Effector memory CD4-positive, alpha-beta T cell (primary cell): ENCODE data around the gene MYO7A.

Experiments used
- DNase-seq, 3 donors: peaks; one replicate each; pipeline ENCODE4 v3.0.0-alpha.2; 2020
- H3K27ac ChIP-seq: 2 replicates; pipeline ENCODE4 v1.7.0; 2013; ENCODE audit warnings: mild to moderate bottlenecking, low read length, moderate library complexity; ENCODE audit not compliant: insufficient read depth, poor library complexity, severe bottlenecking
- H3K27me3 ChIP-seq: replicated peaks from 2 replicates; pipeline ENCODE4 v1.7.0; 2013; ENCODE audit warnings: mild to moderate bottlenecking, low read length; ENCODE audit not compliant: insufficient read depth, control insufficient read depth, poor library complexity, severe bottlenecking
- H3K36me3 ChIP-seq: 2 replicates; pipeline ENCODE4 v1.7.0; 2013; ENCODE audit warnings: mild to moderate bottlenecking, low read length, moderate library complexity; ENCODE audit not compliant: control insufficient read depth, insufficient read depth
- H3K4me1 ChIP-seq: 2 replicates; pipeline ENCODE4 v1.7.0; 2013; ENCODE audit warnings: low read length, mild to moderate bottlenecking; ENCODE audit not compliant: control insufficient read depth, insufficient read depth, poor library complexity, severe bottlenecking
- H3K4me3 ChIP-seq: 2 replicates; pipeline ENCODE4 v1.7.0; 2013; ENCODE audit warnings: low read length, low read depth, mild to moderate bottlenecking; ENCODE audit not compliant: insufficient read depth, poor library complexity, severe bottlenecking
- H3K9me3 ChIP-seq: 2 replicates; pipeline ENCODE4 v1.7.0; 2013; ENCODE audit warnings: mild to moderate bottlenecking, low read length, moderate library complexity; ENCODE audit not compliant: control insufficient read depth

The MYO7A gene

GRCh38 chr11:77165066-77165465, 37.0 kb downstream of the MYO7A start:
- Histone ChIP-seq H3K27me3 (no peaks in the 10 kb centered on the region), H3K36me3 (no peaks in the 10 kb centered on the region), H3K9me3 (no peaks in the 10 kb centered on the region), H3K27ac (no peak overlapping the region), H3K4me3 (no peak overlapping the region), H3K4me1 (no peaks in the 10 kb centered on the region)
- DNase-seq = no peak

- no peaks in the 10 kb centered on the region for H3K27me3 ChIP-seq
- DNase-seq = no peak
- H3K4me1 ChIP-seq = no peaks in the 10 kb centered on the region
- H3K27ac ChIP-seq = no peak overlapping the region
- no peak overlapping the region for H3K4me3 ChIP-seq
- H3K9me3 ChIP-seq = no peaks in the 10 kb centered on the region
- no peaks in the 10 kb centered on the region for H3K36me3 ChIP-seq
Observed at GRCh38 chr11:77166021-77166420, 38.0 kb downstream of the MYO7A start.

GRCh38 chr11:77167111-77167626, 39.1 kb downstream of the MYO7A start:
- Histone ChIP-seq H3K27me3 (no peaks in the 10 kb centered on the region), H3K9me3 (no peaks in the 10 kb centered on the region), H3K36me3 (no peaks in the 10 kb centered on the region), H3K4me1 (no peaks in the 10 kb centered on the region), H3K4me3 (no peak overlapping the region), H3K27ac (no peak overlapping the region)
- no peak for DNase-seq

GRCh38 chr11:77167791-77168190, 39.7 kb downstream of the MYO7A start:
- H3K9me3 ChIP-seq = no peaks in the 10 kb centered on the region
- no peak for DNase-seq
- H3K36me3 ChIP-seq = no peaks in the 10 kb centered on the region
- H3K27ac ChIP-seq = no peak overlapping the region
- H3K4me3 ChIP-seq = no peak overlapping the region
- H3K27me3 ChIP-seq = no peaks in the 10 kb centered on the region
- no peaks in the 10 kb centered on the region for H3K4me1 ChIP-seq

GRCh38 chr11:77170107-77170506, 42.1 kb downstream of the MYO7A start:
- H3K27ac ChIP-seq = no peak overlapping the region
- H3K4me3 ChIP-seq = no peak overlapping the region

DNA sequence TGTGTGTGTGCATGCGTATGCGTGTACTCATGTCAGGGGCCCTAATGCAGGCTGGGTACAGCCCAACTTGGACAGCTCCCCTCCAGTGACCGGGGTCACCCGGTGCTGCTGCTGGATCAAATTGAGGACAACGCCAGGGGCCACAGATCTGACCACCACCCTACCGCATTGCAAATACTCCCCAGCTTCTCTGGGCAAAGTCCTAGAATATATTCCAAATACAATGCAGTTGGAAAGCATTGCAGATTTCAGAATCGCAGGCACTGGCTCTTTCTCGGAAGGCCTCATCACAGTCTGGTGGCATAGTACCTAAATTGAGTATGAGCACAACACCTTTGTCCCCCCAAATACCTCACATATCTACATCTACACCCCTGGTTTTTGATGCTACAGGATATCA, 43.2 kb downstream of the MYO7A start:
- no peaks in the 10 kb centered on the region for H3K9me3 ChIP-seq

More at GRCh38 chr11:77170107-77170506, 42.1 kb downstream of the MYO7A start:
- DNase-seq = no peak
- Histone ChIP-seq H3K4me1 (no peaks in the 10 kb centered on the region), H3K9me3 (no peaks in the 10 kb centered on the region), H3K36me3 (no peaks in the 10 kb centered on the region), H3K27me3 (no peaks in the 10 kb centered on the region)

DNA sequence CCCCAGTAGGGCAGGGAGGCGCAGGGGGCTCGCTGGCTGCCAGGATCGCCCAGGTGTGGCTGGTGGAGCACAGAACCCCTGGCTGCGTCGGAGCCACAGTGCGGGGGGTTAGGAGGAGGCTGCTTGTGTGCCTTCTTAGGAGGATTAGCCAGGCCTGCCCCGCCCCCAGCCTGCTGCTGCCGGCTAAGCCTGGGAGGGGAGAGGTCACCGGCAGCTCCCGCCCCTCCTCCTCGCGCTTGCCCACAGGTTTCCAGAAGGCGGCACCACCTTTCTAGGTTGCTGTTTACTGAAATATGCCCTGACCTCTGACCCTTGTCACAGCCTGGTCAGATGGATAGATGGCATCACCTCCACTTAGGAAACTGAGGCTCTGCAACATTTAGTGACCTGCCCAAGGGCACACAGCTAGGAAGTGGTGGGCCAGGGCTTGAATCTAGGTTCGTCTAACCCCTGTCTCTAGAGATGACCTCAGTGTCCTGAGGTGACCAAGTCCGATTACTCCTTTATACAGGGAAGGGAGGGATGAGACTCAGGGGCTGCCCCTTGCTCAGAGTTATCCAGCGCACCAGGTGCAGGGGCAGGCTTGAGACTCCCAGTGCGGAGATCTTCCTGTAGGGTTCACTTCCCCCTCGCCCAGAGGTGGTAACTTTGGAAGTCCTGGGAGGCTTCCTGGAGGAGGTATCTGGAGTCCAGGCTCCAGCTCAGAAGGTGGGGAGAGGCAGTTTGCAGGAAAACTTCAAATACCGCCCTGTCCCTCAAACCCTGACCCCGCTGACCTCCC, 44.0 kb downstream of the MYO7A start:
- Histone ChIP-seq H3K36me3 (no peaks in the 10 kb centered on the region), H3K4me3 (no peak overlapping the region), H3K4me1 (no peaks in the 10 kb centered on the region), H3K9me3 (no peaks in the 10 kb centered on the region), H3K27me3 (no peaks in the 10 kb centered on the region), H3K27ac (no peak overlapping the region)
- no peak for DNase-seq

More for the DNA sequence above, 43.2 kb downstream of the MYO7A start:
- Histone ChIP-seq H3K27ac (no peak overlapping the region), H3K27me3 (no peaks in the 10 kb centered on the region), H3K36me3 (no peaks in the 10 kb centered on the region), H3K4me3 (no peak overlapping the region), H3K4me1 (no peaks in the 10 kb centered on the region)
- DNase-seq = no peak

DNA sequence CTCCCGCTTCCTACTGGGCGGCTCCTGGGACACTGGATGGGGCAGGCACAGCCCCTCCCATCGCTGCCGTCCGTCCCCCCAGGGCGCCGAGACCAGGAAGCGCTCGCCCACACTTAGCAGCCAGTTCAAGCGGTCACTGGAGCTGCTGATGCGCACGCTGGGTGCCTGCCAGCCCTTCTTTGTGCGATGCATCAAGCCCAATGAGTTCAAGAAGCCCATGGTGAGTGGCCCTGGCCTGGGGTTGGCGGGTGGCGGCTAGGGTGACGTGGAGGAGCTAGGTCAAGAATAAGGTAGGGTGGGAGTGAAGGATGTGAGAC, 44.6 kb downstream of the MYO7A start:
- no peaks in the 10 kb centered on the region for H3K36me3 ChIP-seq
- DNase-seq = no peak
- no peak overlapping the region for H3K4me3 ChIP-seq
- H3K27ac ChIP-seq = no peak overlapping the region
- H3K9me3 ChIP-seq = no peaks in the 10 kb centered on the region
- H3K27me3 ChIP-seq = no peaks in the 10 kb centered on the region
- no peaks in the 10 kb centered on the region for H3K4me1 ChIP-seq

- Histone ChIP-seq H3K27me3 (no peaks in the 10 kb centered on the region), H3K4me1 (no peaks in the 10 kb centered on the region), H3K36me3 (no peaks in the 10 kb centered on the region), H3K27ac (no peak overlapping the region), H3K9me3 (no peaks in the 10 kb centered on the region), H3K4me3 (no peak overlapping the region)
- no peak for DNase-seq
Observed at GRCh38 chr11:77173494-77173893, 45.4 kb downstream of the MYO7A start.

DNA sequence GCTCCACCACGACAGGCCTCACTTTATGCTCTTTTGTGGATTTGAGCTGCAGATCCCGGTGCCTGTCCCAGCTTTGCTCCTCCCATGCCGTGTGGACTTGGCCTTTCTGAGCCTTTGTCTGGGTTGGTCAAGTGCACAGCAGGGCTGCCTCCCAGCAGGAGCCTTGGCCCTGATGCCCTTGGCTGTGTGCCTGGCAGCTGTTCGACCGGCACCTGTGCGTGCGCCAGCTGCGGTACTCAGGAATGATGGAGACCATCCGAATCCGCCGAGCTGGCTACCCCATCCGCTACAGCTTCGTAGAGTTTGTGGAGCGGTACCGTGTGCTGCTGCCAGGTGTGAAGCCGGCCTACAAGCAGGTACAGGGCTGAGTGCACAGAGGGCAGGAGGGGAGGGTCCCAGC, 46.5 kb downstream of the MYO7A start:
- no peaks in the 10 kb centered on the region for H3K4me1 ChIP-seq
- no peaks in the 10 kb centered on the region for H3K36me3 ChIP-seq

More for the DNA sequence above, 46.5 kb downstream of the MYO7A start:
- Histone ChIP-seq H3K4me3 (no peak overlapping the region), H3K9me3 (no peaks in the 10 kb centered on the region), H3K27me3 (no peaks in the 10 kb centered on the region), H3K27ac (no peak overlapping the region)
- DNase-seq = no peak
